OCI-LY1 (cell line): Measurements from ENCODE around the gene ABHD16A.

ENCODE experiments used
- CTCF ChIP-seq: fragments of 200-600 bp; sonication (generic), shearing (Covaris generic); IDR thresholded peaks from 2 replicates; pipeline ENCODE4 v1.5.1; 2017; ENCODE audit warnings: mild to moderate bottlenecking, antibody characterized with exemption, low read length, moderate library complexity, mixed read lengths
- EZH2 ChIP-seq: fragments of 200-600 bp; sonication (generic), shearing (Covaris generic); IDR thresholded peaks from 2 replicates; pipeline ENCODE4 v1.8.0; 2017; ENCODE audit warnings: borderline replicate concordance, mixed run types, mild to moderate bottlenecking, antibody characterized with exemption, low read length, moderate library complexity, mixed read lengths

- TF ChIP-seq CTCF (no peak), EZH2 (no peak)
Measured at GRCh38 chr6:31691078-31691463, 12.1 kb downstream of the ABHD16A start.
